GM21717 (cell line): ENCODE data around the gene CFAP54.
"Not testable (repeated sequence)": the region's sequence is repeated elsewhere in the genome, so short reads cannot be mapped to it uniquely, and the experiment has no call there.

ENCODE experiments used
- ATAC-seq: cut with Tn5 transposase; IDR thresholded peaks from one replicate; pipeline ENCODE4 v1.9.1; 2021; ENCODE audit warnings: mild to moderate bottlenecking, moderate library complexity; ENCODE audit not compliant: unreplicated experiment

Gene CFAP54

GRCh38 chr12:96474206-96474605 lies 15.2 kb upstream of the CFAP54 start:
- no peak for ATAC-seq

GRCh38 chr12:96478011-96478410 lies 11.4 kb upstream of the CFAP54 start:
- ATAC-seq = no peak

DNA sequence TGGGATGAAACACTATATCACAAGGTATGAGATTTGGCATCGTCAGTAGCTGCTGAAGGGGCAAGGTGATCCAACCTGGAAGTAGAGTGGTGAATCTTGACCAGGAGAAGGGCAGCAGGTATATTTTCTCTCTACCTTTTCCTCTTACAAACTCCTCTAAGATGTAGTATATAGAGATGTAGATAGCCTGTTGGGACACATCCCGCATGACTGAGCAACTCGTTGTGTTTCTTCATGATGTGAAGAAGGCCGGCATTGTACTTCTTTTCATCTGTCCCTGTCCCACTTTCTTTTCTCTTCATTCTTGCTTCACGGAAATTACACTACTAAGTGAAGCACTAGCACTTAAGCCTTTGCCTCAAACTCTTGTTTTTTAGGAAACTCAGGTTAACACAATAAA lies 7.3 kb upstream of the CFAP54 start:
- no peak for ATAC-seq

DNA sequence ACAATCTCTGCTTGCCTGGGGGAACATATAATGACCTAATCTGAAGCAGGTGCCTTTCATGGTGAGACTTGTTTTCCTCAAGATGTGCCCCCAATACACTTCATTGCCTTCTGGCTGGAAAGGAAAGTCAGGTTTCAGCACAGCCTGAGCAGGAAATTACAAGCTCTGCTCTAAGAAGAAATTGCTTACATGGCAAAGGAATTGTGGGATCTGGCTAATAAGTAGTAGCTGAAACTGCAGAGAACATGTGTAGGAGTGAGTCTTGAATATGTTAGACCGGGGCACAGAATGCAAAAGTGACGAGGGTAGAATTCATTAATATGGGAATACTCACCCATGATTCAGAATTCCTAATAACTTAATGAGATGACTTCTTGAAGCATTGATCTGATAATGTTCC lies 6.3 kb upstream of the CFAP54 start:
- ATAC-seq = no peak

- ATAC-seq = no peak
Observed at GRCh38 chr12:96486751-96487613, 2.4 kb upstream of the CFAP54 start.

GRCh38 chr12:96487634-96488033 lies 1.7 kb upstream of the CFAP54 start:
- no peak for ATAC-seq

DNA sequence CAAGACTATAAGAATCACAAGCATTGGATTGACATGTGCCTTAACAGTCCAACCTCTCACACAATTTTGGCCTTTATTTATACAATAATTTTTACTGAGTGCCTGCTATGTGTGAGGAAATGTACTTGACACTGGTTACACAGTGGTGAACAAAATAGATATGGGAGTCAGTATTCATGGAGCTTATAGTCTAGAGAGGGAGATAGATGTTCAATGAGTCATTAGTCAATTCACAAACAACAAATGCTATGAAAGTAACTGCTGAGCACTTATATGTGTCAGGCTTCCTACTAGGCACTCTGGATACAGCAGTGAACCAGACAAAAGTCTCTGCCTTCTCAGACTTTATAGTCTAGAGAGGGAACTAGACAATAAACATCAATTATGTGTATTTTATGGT lies 3.7 kb downstream of the CFAP54 start:
- ATAC-seq = no peak

- not testable (repeated sequence) for ATAC-seq
Observed at GRCh38 chr12:96494154-96494553, 4.8 kb downstream of the CFAP54 start.

DNA sequence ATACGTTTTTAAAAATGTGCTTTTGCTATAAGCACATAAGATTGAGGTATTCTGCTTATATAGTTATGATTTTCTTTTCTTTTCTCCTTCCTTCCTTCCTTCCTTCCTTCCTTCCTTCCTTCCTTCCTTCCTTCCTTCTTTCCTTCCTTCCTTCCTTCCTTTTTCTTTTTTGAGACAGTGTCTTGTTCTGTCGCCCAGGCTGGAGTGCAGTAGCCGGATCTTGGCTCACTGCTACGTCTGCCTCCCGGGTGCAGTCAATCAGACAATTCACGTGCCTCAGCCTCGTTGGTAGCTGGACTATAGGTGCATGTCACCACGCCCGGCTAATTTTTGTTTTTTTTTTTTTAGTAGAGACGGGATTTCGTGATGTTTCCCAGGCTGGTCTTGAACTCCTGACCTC lies 5.8 kb downstream of the CFAP54 start:
- ATAC-seq = no peak

DNA sequence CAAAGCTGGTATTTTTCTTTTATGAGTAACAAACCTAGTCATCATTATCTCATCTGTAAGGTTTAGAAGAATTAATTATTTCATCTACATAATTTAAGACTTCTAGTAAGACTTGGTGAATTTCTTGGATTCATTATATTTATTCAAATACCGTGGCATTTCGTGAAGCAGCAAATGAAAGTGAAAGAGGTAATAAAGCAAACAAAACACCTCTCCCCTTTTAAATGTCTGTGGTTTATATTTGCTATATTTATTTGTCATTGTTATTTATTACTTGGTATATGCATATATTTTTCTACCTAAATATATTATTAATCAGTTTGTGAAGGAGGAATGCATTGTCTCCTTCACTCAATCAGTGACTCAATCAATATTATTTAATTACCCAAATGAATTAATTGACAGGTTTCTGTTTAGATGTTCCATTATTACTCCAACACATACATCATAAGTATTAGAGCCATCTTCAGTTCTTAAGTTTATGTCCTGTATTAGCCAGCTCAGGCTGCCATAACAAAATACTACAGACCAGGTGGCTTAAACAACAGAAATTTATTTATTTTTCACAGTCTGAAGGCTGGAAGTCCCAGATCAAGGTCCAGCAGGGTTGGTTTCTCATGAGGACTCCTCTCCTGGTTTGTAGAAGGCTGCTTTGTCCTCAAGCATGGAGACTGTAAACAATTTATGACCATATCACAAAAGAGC lies 6.6 kb downstream of the CFAP54 start:
- no peak for ATAC-seq

GRCh38 chr12:96496944-96497343 lies 7.6 kb downstream of the CFAP54 start:
- no peak for ATAC-seq

- no peak for ATAC-seq
Observed at GRCh38 chr12:96497855-96498254, 8.5 kb downstream of the CFAP54 start.

DNA sequence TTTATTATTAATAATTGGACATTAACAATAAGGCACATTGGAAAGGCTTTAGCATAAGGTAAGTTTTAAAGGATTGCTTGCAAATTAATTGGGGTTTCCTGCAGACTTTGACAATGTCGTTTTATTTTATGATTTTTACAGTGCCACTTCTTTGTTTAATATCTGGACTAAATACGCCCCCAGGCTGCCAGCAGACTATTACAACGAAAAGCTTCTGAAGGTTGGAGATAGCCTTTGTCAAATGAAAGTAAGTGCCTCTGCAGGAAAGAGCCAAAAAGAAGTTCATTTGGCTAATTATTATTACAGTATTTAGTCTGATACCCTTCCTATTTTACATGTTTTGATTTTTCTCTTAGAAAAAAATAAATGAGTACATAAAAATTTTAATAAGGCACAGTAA lies 11.3 kb downstream of the CFAP54 start:
- ATAC-seq = no peak

DNA sequence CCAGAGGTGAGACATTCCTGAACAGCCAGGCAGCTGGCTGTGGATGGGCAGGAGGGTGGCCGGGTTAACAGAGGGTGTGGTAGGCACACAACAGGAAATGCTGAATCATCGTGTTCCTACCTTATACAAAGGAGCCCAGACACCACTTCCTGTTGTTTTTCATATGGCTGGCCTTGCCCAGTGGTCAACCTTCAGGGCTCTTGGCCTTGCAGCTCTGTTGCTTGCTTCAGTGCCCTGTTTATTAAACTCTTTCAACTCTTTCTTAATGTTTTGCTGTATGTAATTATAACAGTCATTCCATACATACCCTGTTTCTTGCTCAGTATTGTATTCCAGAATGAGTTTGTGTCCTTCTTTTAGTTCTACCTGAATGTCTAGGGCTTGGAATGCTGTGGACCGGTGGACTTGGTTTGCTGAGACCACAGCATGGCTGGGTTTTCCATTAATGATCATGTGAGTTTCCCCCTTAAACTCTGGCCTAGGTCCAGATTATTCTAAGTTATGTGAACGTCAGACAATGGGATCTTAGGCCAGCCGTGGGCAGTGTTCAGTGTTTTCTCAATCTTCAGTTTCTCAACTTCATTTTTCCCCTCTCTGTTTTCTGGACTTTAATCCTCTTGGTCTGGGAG lies 11.9 kb downstream of the CFAP54 start:
- peak; percentile 73 for ATAC-seq

DNA sequence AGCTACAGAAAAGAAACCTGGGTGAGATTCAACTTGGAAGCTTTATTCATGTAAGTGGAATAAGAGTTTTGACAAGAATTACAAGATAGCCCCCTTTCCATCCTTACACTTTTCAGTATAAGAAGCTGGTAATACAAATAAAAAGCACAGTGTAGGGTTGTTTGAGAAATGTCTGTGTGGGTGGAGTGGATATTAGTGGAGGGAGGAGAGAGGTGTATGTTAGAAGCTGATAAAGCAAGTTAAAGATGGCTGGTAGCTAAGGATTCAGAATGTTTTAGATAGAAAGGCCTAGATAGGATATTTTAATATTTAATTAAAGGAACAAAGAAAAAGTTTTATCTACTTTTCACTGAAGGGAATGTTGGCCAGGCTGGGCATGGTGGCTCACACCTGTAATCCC lies 12.5 kb downstream of the CFAP54 start:
- ATAC-seq = peak; percentile 14

DNA sequence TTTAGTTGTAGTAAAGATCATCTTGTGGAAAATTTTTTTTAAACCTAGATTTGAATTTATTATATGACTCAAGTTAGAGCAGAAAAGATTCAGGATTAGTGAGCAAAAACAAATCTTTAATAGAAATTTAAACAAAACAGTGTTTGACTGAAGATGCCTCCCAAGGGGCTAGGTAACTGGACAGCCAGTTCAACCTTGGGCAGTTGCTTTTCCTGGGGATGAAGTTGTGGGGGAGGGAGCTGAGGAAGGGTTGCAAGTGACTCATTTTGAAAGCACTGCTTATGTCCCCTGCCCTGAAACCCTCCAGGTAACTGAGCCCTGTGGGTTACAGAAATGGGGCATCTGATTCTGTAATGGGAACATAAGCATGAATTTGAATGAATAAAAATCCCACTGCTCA lies 13.1 kb downstream of the CFAP54 start:
- peak; percentile 81 for ATAC-seq

GRCh38 chr12:96502949-96503532 lies 13.7 kb downstream of the CFAP54 start:
- ATAC-seq = no peak

DNA sequence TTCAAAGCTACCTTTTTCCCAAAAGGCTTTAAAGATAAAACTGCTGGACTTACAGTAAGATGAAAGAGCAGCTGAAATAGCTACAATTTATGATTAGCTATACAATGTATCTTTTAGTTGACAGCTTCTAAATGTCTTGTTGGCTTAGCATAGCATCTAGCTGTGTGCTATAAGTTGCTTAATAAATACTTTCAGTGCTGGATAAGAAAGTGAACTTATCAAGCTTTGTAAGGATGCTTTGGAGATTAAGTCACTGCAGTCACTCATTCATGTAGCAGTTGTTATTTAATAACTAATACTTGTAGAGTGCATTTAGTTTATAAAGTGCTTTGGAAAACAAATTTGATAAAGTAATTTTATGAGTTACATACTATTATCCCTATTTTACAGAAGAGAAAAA lies 14.6 kb downstream of the CFAP54 start:
- no peak for ATAC-seq

DNA sequence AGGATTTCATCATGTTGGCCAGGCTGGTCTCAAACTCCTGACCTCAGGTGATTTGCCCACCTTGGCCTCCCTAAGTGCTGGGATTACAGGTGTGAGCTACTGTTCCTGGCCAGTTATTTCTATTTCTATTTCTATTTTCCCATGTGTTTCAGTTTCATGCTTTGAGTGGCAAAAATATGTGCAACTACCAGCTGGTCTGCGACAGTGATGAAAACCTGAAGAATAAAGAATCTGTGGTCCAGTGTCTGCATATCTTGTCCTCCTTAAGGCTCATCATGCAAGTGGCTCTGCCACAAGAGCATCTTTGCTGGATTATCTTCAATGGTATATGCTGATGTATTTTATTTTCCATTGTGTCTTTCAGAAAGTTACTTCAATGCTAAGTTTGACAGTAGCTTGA lies 17.4 kb downstream of the CFAP54 start:
- ATAC-seq = no peak

DNA sequence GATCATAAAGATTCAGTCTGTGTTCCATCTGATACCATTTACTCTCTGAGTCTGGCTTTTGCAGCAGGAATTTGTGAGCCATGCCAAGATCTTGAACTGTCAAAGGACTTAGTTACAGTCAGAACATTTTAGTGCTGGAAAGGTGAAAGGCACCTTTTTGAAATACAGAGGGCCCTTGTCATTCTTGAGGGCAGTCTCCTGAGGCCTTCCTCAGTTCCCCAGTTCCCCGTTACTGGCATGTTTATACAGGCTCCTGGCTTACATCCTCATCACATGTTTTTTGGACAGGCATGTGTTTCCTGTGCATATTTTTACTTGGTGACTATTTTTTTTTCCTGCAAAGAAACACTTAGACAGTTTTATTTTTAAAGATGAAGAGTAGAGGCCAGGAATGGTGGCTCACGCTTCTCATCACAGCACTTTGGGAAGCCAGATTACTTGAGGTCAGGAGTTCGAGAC lies 21.0 kb downstream of the CFAP54 start:
- no peak for ATAC-seq

DNA sequence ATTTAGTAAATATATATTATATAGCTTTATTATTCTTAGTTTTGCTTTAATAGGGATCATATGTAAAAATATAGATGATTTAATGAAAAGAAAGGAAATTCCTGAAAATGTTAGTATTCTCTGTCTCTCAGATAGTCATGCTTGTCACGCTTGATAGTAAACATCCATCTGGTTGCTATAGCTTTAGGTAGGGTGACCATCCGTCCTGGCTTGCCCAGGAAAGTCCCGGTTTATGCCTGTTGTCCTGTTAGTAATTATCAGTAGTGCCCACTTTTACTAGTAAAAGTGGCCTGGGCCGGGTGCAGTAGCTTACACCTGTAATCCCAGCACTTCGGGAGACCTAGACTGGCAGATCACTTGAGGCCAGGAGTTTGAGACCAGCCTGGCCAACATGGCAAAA lies 23.8 kb downstream of the CFAP54 start:
- no peak for ATAC-seq
